ENCODE data around the gene KCNN3.

- TF ChIP-seq CTCF (conservative IDR thresholded peaks at IDR 0.05; ENCODE audit: low read depth, low read length) (no peak), EZH2 (IDR thresholded peaks at IDR 0.05; ENCODE audit: low read length, unreplicated experiment) (no peak), EZH2phosphoT487 (IDR thresholded peaks at IDR 0.05; ENCODE audit: borderline replicate concordance, low read length) (no peak)
Observed at GRCh38 chr1:154895798-154896197, 25.7 kb upstream of the KCNN3 start.
